Central memory CD8-positive, alpha-beta T cell (primary cell): ENCODE measurements around the gene ZDHHC21.
"Not testable (repeated sequence)": the region's sequence is repeated elsewhere in the genome, so short reads cannot be mapped to it uniquely, and the experiment has no call there.

Experiments
- ATAC-seq: fragments of 150-1000 bp; cut with Tn5 transposase; replicated peaks from 2 replicates; pipeline ENCODE4 v1.10.0; 2022; ENCODE audit warnings: mild to moderate bottlenecking, moderate FRiP score, moderate number of reproducible peaks; ENCODE audit not compliant: poor library complexity, severe bottlenecking; ENCODE audit errors: extremely low read depth
- DNase-seq, 2 donors: peaks; one replicate each; pipeline ENCODE4 v3.0.0; 2021; ENCODE audit warnings: low spot score in 2 of 2
- H3K27ac Mint-ChIP-seq: one replicate; pipeline ENCODE4 v1.8.0; 2022; ENCODE audit warnings: low read depth, mild to moderate bottlenecking, moderate library complexity, mixed read lengths
- H3K27me3 Mint-ChIP-seq: one replicate; pipeline ENCODE4 v1.8.0; 2022; ENCODE audit warnings: mixed read lengths
- H3K36me3 Mint-ChIP-seq: one replicate; pipeline ENCODE4 v1.8.0; 2022; ENCODE audit warnings: mild to moderate bottlenecking, moderate library complexity, mixed read lengths; ENCODE audit not compliant: insufficient read depth
- H3K4me1 Mint-ChIP-seq: one replicate; pipeline ENCODE4 v1.8.0; 2022; ENCODE audit warnings: mixed read lengths
- H3K4me3 Mint-ChIP-seq: one replicate; pipeline ENCODE4 v1.8.0; 2022; ENCODE audit warnings: mild to moderate bottlenecking, moderate library complexity, mixed read lengths
- H3K9me3 Mint-ChIP-seq: one replicate; pipeline ENCODE4 v1.8.0; 2022; ENCODE audit warnings: mixed read lengths

The ZDHHC21 gene

DNA sequence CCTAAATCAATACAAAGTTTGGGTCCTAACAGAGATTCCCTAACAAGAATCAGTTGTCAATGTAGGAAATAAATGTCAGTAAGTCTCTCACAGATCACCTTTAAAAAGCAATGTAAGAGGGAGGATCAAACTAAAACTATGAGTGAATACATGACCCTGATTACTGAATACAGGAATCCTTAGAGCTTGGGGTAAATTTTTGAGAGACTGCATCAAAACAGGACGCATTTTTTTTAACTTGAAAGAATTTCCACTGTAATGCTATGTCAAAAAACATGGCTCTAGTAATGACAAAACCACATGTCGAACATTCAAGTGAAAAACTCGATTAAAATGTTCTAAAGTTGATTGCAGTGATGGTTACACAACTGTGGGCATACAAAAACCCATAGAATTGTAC lies 21.9 kb downstream of the ZDHHC21 start:
- no peaks in the 10 kb centered on the region for H3K9me3 Mint-ChIP-seq
- no peak overlapping the region for H3K4me3 Mint-ChIP-seq
- DNase-seq: no peak
- no peak overlapping the region for H3K27ac Mint-ChIP-seq
- no peak for ATAC-seq
- H3K27me3 Mint-ChIP-seq: no peaks in the 10 kb centered on the region
- H3K4me1 Mint-ChIP-seq: peaks cover 10% of the 10 kb centered on the region
- H3K36me3 Mint-ChIP-seq: peaks cover 4% of the 10 kb centered on the region

DNA sequence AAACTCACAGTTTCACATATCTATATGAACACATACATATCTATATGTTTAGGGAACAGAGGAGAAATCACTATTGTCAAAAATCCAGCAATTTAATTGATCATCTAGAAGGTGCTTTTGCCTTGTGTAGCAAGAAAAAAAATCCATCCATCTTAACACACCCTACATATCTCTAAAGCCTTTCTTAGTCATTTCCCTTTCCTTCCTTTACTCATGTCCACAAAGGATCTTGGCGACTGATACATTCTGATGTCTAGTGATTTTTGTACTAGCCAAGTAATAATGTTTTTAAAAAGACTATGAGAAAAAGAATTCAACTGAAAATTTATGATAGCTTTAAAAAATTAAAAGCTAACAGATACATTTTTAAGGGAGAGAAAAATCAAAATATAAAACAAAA lies 22.5 kb downstream of the ZDHHC21 start:
- no peak overlapping the region for H3K4me3 Mint-ChIP-seq
- peaks cover 8% of the 10 kb centered on the region for H3K4me1 Mint-ChIP-seq
- ATAC-seq (no peak), DNase-seq (no peak)
- H3K27ac Mint-ChIP-seq: no peak overlapping the region
- no peaks in the 10 kb centered on the region for H3K9me3 Mint-ChIP-seq
- no peaks in the 10 kb centered on the region for H3K27me3 Mint-ChIP-seq
- peaks cover 4% of the 10 kb centered on the region for H3K36me3 Mint-ChIP-seq

GRCh38 chr9:14664022-14664421 lies 29.2 kb downstream of the ZDHHC21 start:
- not testable (repeated sequence) for ATAC-seq, H3K4me1 Mint-ChIP-seq, H3K4me3 Mint-ChIP-seq, H3K9me3 Mint-ChIP-seq, H3K36me3 Mint-ChIP-seq, DNase-seq, H3K27me3 Mint-ChIP-seq, H3K27ac Mint-ChIP-seq

DNA sequence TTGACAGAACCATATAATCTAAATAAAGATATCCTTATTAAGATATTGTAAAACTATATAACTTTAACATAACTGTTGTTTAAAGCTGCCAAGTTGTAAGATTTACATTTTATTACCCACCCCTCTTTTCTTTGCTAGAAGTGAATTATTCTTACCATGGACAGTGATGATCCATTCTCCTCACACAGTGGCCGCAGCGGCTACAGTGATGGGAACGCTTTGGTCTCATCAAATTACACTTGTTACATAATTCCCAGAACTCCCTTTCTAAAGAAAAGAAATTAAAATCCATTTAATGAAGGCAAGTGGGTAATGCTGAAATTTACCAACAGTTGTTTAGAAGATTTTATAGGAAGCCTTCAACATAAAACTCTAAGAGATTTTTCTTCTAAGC lies 31.2 kb downstream of the ZDHHC21 start:
- Mint-ChIP-seq H3K9me3 (no peaks in the 10 kb centered on the region), H3K36me3 (peaks cover 10% of the 10 kb centered on the region), H3K4me1 (no peaks in the 10 kb centered on the region), H3K4me3 (no peak overlapping the region), H3K27me3 (no peaks in the 10 kb centered on the region), H3K27ac (no peak overlapping the region)
- ATAC-seq (no peak), DNase-seq (no peak)

GRCh38 chr9:14661421-14662059 lies 31.7 kb downstream of the ZDHHC21 start:
- ATAC-seq (no peak), DNase-seq (no peak)
- H3K4me3 Mint-ChIP-seq: no peak overlapping the region
- H3K4me1 Mint-ChIP-seq: no peaks in the 10 kb centered on the region
- peaks cover 10% of the 10 kb centered on the region for H3K36me3 Mint-ChIP-seq
- H3K9me3 Mint-ChIP-seq: no peaks in the 10 kb centered on the region
- no peak overlapping the region for H3K27ac Mint-ChIP-seq
- H3K27me3 Mint-ChIP-seq: no peaks in the 10 kb centered on the region

DNA sequence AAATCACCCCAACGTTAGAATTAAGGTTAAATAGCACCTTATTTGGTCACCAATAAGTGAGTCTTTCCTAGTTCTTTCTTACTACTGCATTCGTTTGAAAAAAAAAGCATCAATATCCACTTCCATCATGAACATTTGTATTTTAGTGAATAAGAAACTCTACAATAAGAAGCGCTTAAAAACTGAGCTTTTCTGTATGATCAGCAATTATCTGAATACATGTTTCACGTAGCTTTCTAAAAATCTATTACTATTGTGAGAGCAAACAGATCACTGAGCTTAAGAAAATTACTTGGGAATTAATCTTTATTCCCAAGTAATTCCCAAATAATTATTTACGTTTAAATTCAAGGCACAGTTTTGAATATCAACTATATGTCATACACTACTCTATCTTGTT lies 32.5 kb downstream of the ZDHHC21 start:
- ATAC-seq: no peak
- no peak overlapping the region for H3K27ac Mint-ChIP-seq
- no peaks in the 10 kb centered on the region for H3K9me3 Mint-ChIP-seq
- H3K27me3 Mint-ChIP-seq: no peaks in the 10 kb centered on the region
- H3K4me3 Mint-ChIP-seq: no peak overlapping the region
- DNase-seq: no peak
- peaks cover 10% of the 10 kb centered on the region for H3K36me3 Mint-ChIP-seq
- H3K4me1 Mint-ChIP-seq: no peaks in the 10 kb centered on the region

DNA sequence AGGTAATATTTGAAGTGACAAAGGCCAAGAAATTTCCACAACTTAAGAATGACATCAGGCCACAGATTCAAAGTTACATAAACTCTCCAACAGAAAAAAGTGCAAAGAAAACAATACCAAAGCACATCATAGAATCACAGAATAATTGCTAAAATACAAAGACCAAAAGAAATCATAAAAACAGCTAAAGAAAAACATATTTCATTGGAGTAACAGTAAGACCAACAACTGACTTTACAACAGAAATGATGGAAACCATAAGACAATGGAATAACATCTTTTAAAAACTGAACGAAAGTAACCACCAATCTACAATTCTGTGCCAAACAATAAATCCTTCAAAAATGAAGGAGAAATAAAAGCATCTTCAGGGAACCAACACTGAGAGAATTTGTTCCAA lies 38.3 kb downstream of the ZDHHC21 start:
- Mint-ChIP-seq H3K4me3 (no peak overlapping the region), H3K4me1 (no peaks in the 10 kb centered on the region), H3K27ac (no peak overlapping the region), H3K9me3 (peaks cover 9% of the 10 kb centered on the region), H3K27me3 (no peaks in the 10 kb centered on the region), H3K36me3 (peaks cover 10% of the 10 kb centered on the region)
- no peak for ATAC-seq
- no peak for DNase-seq

DNA sequence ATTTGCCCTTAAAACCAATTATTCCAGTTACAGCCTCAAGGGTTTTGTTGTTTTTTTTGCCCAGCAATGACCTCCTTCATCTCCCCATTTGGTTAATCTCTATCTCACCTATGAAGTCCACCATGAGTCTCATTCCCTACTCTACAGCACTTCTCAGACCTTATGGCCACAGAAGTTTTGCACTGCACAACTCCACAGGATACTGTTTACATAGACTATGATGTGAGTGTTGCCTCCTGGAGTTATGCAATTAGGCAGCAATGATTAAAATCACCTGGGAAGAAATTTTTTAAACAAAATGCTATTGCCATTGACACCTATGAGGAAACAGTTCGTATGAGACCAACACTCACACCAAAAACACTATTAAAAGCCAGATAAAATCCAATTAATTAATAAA lies 39.7 kb downstream of the ZDHHC21 start:
- Mint-ChIP-seq H3K36me3 (peaks cover under 1% of the 10 kb centered on the region), H3K27ac (no peak overlapping the region), H3K4me3 (no peak overlapping the region), H3K27me3 (no peaks in the 10 kb centered on the region), H3K9me3 (peaks cover 9% of the 10 kb centered on the region), H3K4me1 (no peaks in the 10 kb centered on the region)
- ATAC-seq (no peak), DNase-seq (no peak)

GRCh38 chr9:14652729-14653377 lies 40.4 kb downstream of the ZDHHC21 start:
- H3K27ac Mint-ChIP-seq: no peak overlapping the region
- no peak for DNase-seq

DNA sequence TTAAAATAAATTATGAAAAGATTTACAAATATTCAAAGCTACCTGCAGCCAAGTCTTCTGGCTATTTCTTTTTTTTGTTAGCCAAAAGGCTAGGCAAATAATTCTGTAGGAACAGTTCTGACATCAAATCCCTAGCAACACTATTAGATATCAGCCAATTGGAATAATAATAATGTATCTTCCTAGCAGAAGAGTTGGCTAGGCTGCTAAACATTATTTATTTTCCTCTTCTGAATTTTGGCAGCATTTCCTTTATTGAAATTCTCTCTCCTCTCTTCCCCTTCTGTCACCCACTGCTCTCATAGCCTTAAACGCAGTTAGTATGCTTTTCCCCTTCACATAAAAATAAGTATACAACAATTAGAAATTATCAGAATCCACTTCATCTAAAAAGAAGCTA lies 42.6 kb downstream of the ZDHHC21 start:
- DNase-seq (no peak), ATAC-seq (no peak)
- no peak overlapping the region for H3K4me3 Mint-ChIP-seq
- H3K9me3 Mint-ChIP-seq: peaks cover 9% of the 10 kb centered on the region
- no peak overlapping the region for H3K27ac Mint-ChIP-seq
- peaks cover 2% of the 10 kb centered on the region for H3K36me3 Mint-ChIP-seq
- no peaks in the 10 kb centered on the region for H3K27me3 Mint-ChIP-seq
- H3K4me1 Mint-ChIP-seq: no peaks in the 10 kb centered on the region

More at GRCh38 chr9:14652729-14653377, 40.4 kb downstream of the ZDHHC21 start:
- H3K27me3 Mint-ChIP-seq: no peaks in the 10 kb centered on the region
- no peaks in the 10 kb centered on the region for H3K4me1 Mint-ChIP-seq
- no peak for ATAC-seq
- peaks cover 9% of the 10 kb centered on the region for H3K9me3 Mint-ChIP-seq
- no peaks in the 10 kb centered on the region for H3K36me3 Mint-ChIP-seq
- no peak overlapping the region for H3K4me3 Mint-ChIP-seq

- DNase-seq (no peak), ATAC-seq (no peak)
- Mint-ChIP-seq H3K27me3 (no peaks in the 10 kb centered on the region), H3K4me3 (no peak overlapping the region), H3K36me3 (peaks cover 2% of the 10 kb centered on the region), H3K4me1 (no peaks in the 10 kb centered on the region), H3K27ac (no peak overlapping the region), H3K9me3 (no peaks in the 10 kb centered on the region)
Measured at GRCh38 chr9:14645648-14646047, 47.6 kb downstream of the ZDHHC21 start.

GRCh38 chr9:14640967-14641366 lies 52.3 kb downstream of the ZDHHC21 start:
- H3K27ac Mint-ChIP-seq: no peak overlapping the region
- DNase-seq: no peak
- no peaks in the 10 kb centered on the region for H3K27me3 Mint-ChIP-seq
- ATAC-seq: no peak
- H3K9me3 Mint-ChIP-seq: no peaks in the 10 kb centered on the region
- H3K4me1 Mint-ChIP-seq: peaks cover 9% of the 10 kb centered on the region
- H3K4me3 Mint-ChIP-seq: no peak overlapping the region
- no peaks in the 10 kb centered on the region for H3K36me3 Mint-ChIP-seq

DNA sequence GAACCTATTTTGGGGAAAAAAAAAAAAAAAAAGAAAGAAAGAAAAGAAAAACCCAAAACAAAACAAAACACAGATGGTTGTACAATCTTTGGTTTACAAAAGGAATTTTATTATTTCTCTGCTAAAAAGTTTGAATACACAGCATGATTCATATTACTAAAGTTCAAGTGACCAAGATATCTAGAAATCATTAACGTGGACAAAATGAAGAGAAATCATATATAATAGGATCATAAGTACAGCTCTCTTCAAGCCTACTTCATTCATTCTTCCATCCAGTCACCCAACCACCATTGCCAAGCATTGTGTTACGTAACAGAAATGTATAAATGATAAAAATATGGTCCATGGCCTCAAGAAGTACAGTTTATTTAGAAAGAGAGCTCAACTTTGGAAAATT lies 52.9 kb downstream of the ZDHHC21 start:
- H3K4me3 Mint-ChIP-seq: no peak overlapping the region

More for the DNA sequence above, 52.9 kb downstream of the ZDHHC21 start:
- DNase-seq (no peak), ATAC-seq (no peak)
- Mint-ChIP-seq H3K4me1 (peaks cover 9% of the 10 kb centered on the region), H3K27ac (no peak overlapping the region), H3K9me3 (no peaks in the 10 kb centered on the region), H3K27me3 (no peaks in the 10 kb centered on the region), H3K36me3 (no peaks in the 10 kb centered on the region)
